Measurements from ENCODE around the gene KCNH6.

DNA sequence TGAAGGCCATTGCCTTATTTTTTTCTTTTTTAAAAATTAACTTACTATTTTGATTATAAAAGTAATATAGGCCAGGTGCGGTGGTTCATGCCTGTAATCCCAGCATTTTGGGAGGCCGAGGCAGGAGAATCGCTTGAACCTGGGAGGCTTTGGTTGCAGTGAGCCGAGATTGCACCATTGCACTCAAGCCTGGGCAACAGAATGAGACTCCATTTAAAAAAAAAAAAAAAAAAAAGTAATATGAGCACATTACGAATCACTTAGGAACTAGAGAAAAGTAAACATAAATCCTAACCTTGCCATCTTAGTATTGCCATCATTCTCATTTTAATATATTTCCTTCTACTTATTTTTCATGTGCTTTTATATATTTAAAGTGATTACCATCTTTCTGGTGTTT is 64.6 kb downstream of the KCNH6 start:
- TF ChIP-seq CTCF (IDR thresholded peaks at IDR 0.05) (no peak), RFX5 (IDR thresholded peaks at IDR 0.05; ENCODE audit: low read length) (no peak), ELF1 (IDR thresholded peaks at IDR 0.05) (no peak), TEAD4 (IDR thresholded peaks at IDR 0.05; ENCODE audit: borderline replicate concordance, insufficient read depth) (no peak), EP300 (IDR thresholded peaks at IDR 0.05; ENCODE audit: borderline replicate concordance in 1 of 2, low read depth in 1 of 2, low read length in 1 of 2) (no peak), CHD2 (IDR thresholded peaks at IDR 0.05; ENCODE audit: low read length, partially characterized antibody) (no peak), REST (IDR thresholded peaks at IDR 0.05; ENCODE audit: low read depth, low read length) (no peak), MAX (IDR thresholded peaks at IDR 0.05; ENCODE audit: low read depth) (no peak), NFIC (IDR thresholded peaks at IDR 0.05; ENCODE audit: borderline replicate concordance) (no peak)

Data from SK-N-SH (cell line).